ENCODE measurements around the gene NFX1. TPM values are rescaled to one million over a fixed set of nuclear protein-coding genes. Genes with fewer than 3 reads are reported as not detected.

The NFX1 gene
- total RNA-seq, 4 donors from 2014 or later = 17.7 to 61.6 (median 50.2) TPM

DNA sequence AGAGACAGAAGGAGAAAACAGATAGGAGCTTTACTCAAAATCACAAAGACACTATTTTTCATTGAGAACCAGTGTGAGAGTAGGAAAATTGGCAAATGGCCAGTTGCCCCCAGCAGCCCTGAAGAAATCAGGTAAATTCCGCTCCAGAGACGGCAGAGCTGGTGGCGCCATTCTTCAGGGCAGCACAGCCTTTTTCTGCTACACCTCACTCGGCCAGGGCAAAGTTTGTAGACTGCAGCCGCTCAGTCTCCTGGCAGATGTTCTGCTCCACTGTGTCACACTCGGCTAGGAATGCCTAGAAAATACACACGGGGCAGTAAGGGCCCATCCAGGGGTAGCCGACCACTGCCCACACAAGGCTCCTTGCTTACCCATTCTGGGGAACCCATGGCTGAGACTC is 35.3 kb upstream of the NFX1 start:
- TF ChIP-seq, protein P1, sequence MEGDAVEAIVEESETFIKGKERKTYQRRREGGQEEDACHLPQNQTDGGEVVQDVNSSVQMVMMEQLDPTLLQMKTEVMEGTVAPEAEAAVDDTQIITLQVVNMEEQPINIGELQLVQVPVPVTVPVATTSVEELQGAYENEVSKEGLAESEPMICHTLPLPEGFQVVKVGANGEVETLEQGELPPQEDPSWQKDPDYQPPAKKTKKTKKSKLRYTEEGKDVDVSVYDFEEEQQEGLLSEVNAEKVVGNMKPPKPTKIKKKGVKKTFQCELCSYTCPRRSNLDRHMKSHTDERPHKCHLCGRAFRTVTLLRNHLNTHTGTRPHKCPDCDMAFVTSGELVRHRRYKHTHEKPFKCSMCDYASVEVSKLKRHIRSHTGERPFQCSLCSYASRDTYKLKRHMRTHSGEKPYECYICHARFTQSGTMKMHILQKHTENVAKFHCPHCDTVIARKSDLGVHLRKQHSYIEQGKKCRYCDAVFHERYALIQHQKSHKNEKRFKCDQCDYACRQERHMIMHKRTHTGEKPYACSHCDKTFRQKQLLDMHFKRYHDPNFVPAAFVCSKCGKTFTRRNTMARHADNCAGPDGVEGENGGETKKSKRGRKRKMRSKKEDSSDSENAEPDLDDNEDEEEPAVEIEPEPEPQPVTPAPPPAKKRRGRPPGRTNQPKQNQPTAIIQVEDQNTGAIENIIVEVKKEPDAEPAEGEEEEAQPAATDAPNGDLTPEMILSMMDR (IDR thresholded peaks at IDR 0.05) = no peak
- TF ChIP-seq POLR2AphosphoS5 (IDR thresholded peaks at IDR 0.05) (no peak), POLR2A (IDR thresholded peaks at IDR 0.05) (no peak), EP300 (IDR thresholded peaks at IDR 0.05; ENCODE audit: low read depth) (no peak)
- intact Hi-C loops (cut with DNase I; ENCODE audit: low total_unique reads) (no loop called here), in situ Hi-C loops (cut with MboI; ENCODE audit: low pct_ligation_motif_present in 1 of 4, low pct_unique_long_range_greater_than_20kb in 1 of 4, low sequenced_read_pairs in 3 of 4) (no loop called here)
- Histone ChIP-seq H3K27me3 (no peaks in the 10 kb centered on the region), H3K36me3 (peaks cover 0 to 71% (median 35%) of the 10 kb centered on the region in 4 donors), H3K9me3 (no peaks in the 10 kb centered on the region), H3K4me3 (no peak overlapping the region), H3K4me1 (no peaks in the 10 kb centered on the region), H3K27ac (no peak overlapping the region)
- no peak for DNase-seq
- 97 to 100% methylated on average over 3 to 8 of the region's 8 CpGs for WGBS, 2 donors (ENCODE audit: low coverage in 1 of 2)

- DNase-seq = no peak
- H3K27me3 ChIP-seq = no peaks in the 10 kb centered on the region
- H3K4me3 ChIP-seq = no peak overlapping the region
- H3K4me1 ChIP-seq = no peaks in the 10 kb centered on the region
- intact Hi-C loops (cut with DNase I; ENCODE audit: low total_unique reads) = no loop called here
- H3K27ac ChIP-seq = no peak overlapping the region
- no peaks in the 10 kb centered on the region for H3K9me3 ChIP-seq
- TF ChIP-seq, protein P1 (IDR thresholded peaks at IDR 0.05) = no peak
- TF ChIP-seq POLR2AphosphoS5 (IDR thresholded peaks at IDR 0.05) (no peak), EP300 (IDR thresholded peaks at IDR 0.05; ENCODE audit: low read depth) (no peak), POLR2A (IDR thresholded peaks at IDR 0.05) (no peak)
- H3K36me3 ChIP-seq = peaks cover 0 to 75% (median 37%) of the 10 kb centered on the region in 4 donors
- 88 to 89% methylated on average over 1 to 4 of the region's 4 CpGs for WGBS, 2 donors (ENCODE audit: low coverage in 1 of 2)
- in situ Hi-C loops (cut with MboI; ENCODE audit: low pct_ligation_motif_present in 1 of 4, low pct_unique_long_range_greater_than_20kb in 1 of 4, low sequenced_read_pairs in 3 of 4) = no loop called here
These were observed 34.8 kb upstream of the NFX1 start for GRCh38 chr9:33255471-33255870.

DNA sequence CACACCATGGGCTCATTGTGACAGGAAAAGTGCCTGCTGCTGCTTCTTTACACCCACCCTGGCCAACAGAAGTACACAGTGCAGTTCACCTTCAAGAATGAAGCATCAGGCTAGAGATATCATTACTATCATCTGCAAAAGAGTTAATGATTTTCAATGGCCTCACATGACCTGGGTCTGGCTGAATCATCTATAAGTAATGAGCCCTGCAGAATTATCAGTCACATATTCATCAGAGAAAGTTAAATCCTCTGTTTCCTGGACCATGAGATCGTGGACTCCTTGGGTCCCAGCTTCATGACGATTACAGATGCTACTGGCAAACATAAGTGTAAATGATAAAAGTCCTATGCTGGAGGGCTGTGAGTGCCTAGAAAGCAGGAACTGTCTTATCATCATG is 34.1 kb upstream of the NFX1 start:
- intact Hi-C loops (cut with DNase I; ENCODE audit: low total_unique reads) = no loop called here
- H3K9me3 ChIP-seq = no peaks in the 10 kb centered on the region
- in situ Hi-C loops (cut with MboI; ENCODE audit: low pct_ligation_motif_present in 1 of 4, low pct_unique_long_range_greater_than_20kb in 1 of 4, low sequenced_read_pairs in 3 of 4) = no loop called here
- DNase-seq = no peak
- H3K4me3 ChIP-seq = no peak overlapping the region
- H3K4me1 ChIP-seq = no peaks in the 10 kb centered on the region
- no peak overlapping the region for H3K27ac ChIP-seq
- H3K27me3 ChIP-seq = no peaks in the 10 kb centered on the region
- TF ChIP-seq POLR2AphosphoS5 (IDR thresholded peaks at IDR 0.05) (no peak), EP300 (IDR thresholded peaks at IDR 0.05; ENCODE audit: low read depth) (no peak), POLR2A (IDR thresholded peaks at IDR 0.05) (no peak)
- TF ChIP-seq, protein P1 (IDR thresholded peaks at IDR 0.05) = no peak
- peaks cover 0 to 83% (median 41%) of the 10 kb centered on the region in 4 donors for H3K36me3 ChIP-seq
- 82 to 100% methylated on average over 1 to 2 of the region's 2 CpGs for WGBS, 2 donors (ENCODE audit: low coverage in 1 of 2)

GRCh38 chr9:33257276-33257675 is 33.0 kb upstream of the NFX1 start:
- Histone ChIP-seq H3K9me3 (no peaks in the 10 kb centered on the region), H3K4me1 (no peaks in the 10 kb centered on the region), H3K27me3 (no peaks in the 10 kb centered on the region), H3K36me3 (peaks cover 0 to 92% (median 43%) of the 10 kb centered on the region in 4 donors), H3K27ac (no peak overlapping the region), H3K4me3 (no peak overlapping the region)
- intact Hi-C loops (cut with DNase I; ENCODE audit: low total_unique reads) = no loop called here
- WGBS, 2 donors (ENCODE audit: low coverage in 1 of 2) = 91 to 97% methylated on average over 4 of the region's 4 CpGs
- no peak for DNase-seq
- in situ Hi-C loops (cut with MboI; ENCODE audit: low pct_ligation_motif_present in 1 of 4, low pct_unique_long_range_greater_than_20kb in 1 of 4, low sequenced_read_pairs in 3 of 4) = no loop called here
- TF ChIP-seq, protein P1 (IDR thresholded peaks at IDR 0.05) = no peak
- TF ChIP-seq EP300 (IDR thresholded peaks at IDR 0.05; ENCODE audit: low read depth) (no peak), POLR2AphosphoS5 (IDR thresholded peaks at IDR 0.05) (no peak), POLR2A (IDR thresholded peaks at IDR 0.05) (no peak)

Measured in transverse colon (tissue), 4 donors.